Panc1 (cell line): ENCODE results near the gene GGT6. TPM values are rescaled to one million over a fixed set of nuclear protein-coding genes. Genes with fewer than 3 reads are reported as not detected.

Source experiments
- ATAC-seq: fragments of 200-7000 bp; cut with Tn5 transposase; 2 replicates; pipeline ENCODE4 v1.9.1; 2020; ENCODE audit warnings: mild to moderate bottlenecking, moderate library complexity
- BruUV-seq: library from RNA; stranded (reverse); fragments of 400-500 nt; replicated peaks from 2 replicates; lab custom pipeline; 2021; lab: Mats Ljungman, UMichigan
- CTCF ChIA-PET: fragments of 300-600 bp; sonication (Branson Sonifier 250); formaldehyde crosslinking; loops from one replicate; lab custom pipeline; 2022; ENCODE audit warnings: antibody characterized with exemption; lab: Charles Lee
- POLR2A ChIA-PET: fragments of 300-600 bp; sonication (Branson Sonifier 250); formaldehyde crosslinking; loops from one replicate; lab custom pipeline; 2022; ENCODE audit warnings: antibody characterized with exemption; lab: Charles Lee
- DNase-seq: peaks from one replicate; pipeline ENCODE4 v3.0.0-alpha.2; 2010; ENCODE audit warnings: low read depth, low spot score
- H3K27ac ChIP-seq: 2 replicates; pipeline ENCODE4 v1.5.1; 2011; ENCODE audit warnings: mild to moderate bottlenecking, low read length, inconsistent platforms
- H3K27me3 ChIP-seq: fragments of 200-500 bp; sonication (Bioruptor generic); 2 replicates; pipeline ENCODE4 v1.6.0; 2014; ENCODE audit warnings: low read length, inconsistent platforms; ENCODE audit not compliant: control insufficient read depth, insufficient read depth
- H3K36me3 ChIP-seq: fragments of 200-500 bp; sonication (Bioruptor generic); 2 replicates; pipeline ENCODE4 v1.5.1; 2014; ENCODE audit warnings: inconsistent platforms, mild to moderate bottlenecking, low read length, moderate library complexity; ENCODE audit not compliant: control insufficient read depth, insufficient read depth
- H3K4me1 ChIP-seq: 2 replicates; pipeline ENCODE4 v1.5.1; 2011; ENCODE audit warnings: inconsistent platforms, mild to moderate bottlenecking, low read length, moderate library complexity; ENCODE audit not compliant: control insufficient read depth, insufficient read depth
- H3K4me3 ChIP-seq, 2 experiments: 2 replicates each; pipeline ENCODE4 v1.5.1; 2011 to 2012; ENCODE audit warnings: low read depth in 2 of 2, low read length in 2 of 2, mild to moderate bottlenecking in 2 of 2, inconsistent platforms in 1 of 2, moderate library complexity in 1 of 2
- H3K9me3 ChIP-seq: fragments of 200-500 bp; sonication (Bioruptor generic); 2 replicates; pipeline ENCODE4 v1.5.1; 2014; ENCODE audit warnings: low read depth, mild to moderate bottlenecking, inconsistent platforms, low read length, moderate library complexity; ENCODE audit not compliant: control insufficient read depth, insufficient read depth
- POLR2AphosphoS5 ChIP-seq: IDR thresholded peaks from 2 replicates; pipeline ENCODE4 v1.6.1; 2012; ENCODE audit warnings: mild to moderate bottlenecking, low read depth, low read length, moderate library complexity
- SIN3A ChIP-seq: IDR thresholded peaks from 2 replicates; pipeline ENCODE4 v1.6.1; 2012; ENCODE audit warnings: low read depth, mild to moderate bottlenecking, low read length, moderate library complexity, borderline replicate concordance; ENCODE audit not compliant: insufficient read depth
- TCF7L2 ChIP-seq: IDR thresholded peaks from 2 replicates; pipeline ENCODE4 v1.6.1; 2011; ENCODE audit warnings: mild to moderate bottlenecking, low read depth, low read length, inconsistent platforms
- in situ Hi-C: cut with HindIII; loops from 2 replicates; pipeline ENCODE4 v1.10.0; 2016; ENCODE audit warnings: low sequenced_read_pairs, low pct_unique_long_range_greater_than_20kb
- intact Hi-C: fragments of 100-400 bp; cut with micrococcal nuclease; formaldehyde crosslinking; loops from one replicate; pipeline ENCODE4 v1.10.0; 2022; ENCODE audit not compliant: unreplicated experiment
- total RNA-seq: library from RNA; stranded (reverse); gene quantifications from one replicate; pipeline ENCODE4 v1.2.1, GENCODE V29; 2021; ENCODE audit not compliant: unreplicated experiment
- TF ChIP-seq, protein P1 (sequence below), 2 experiments: IDR thresholded peaks; 2 replicates each; pipeline ENCODE4 v1.6.1; 2011 to 2012; ENCODE audit warnings: low read depth in 2 of 2, control low read depth in 1 of 2, low read length in 1 of 2, mild to moderate bottlenecking in 1 of 2, moderate library complexity in 1 of 2; ENCODE audit not compliant: insufficient read depth in 1 of 2
- TF ChIP-seq, protein P2 (sequence below): fragments of 450-650 bp; IDR thresholded peaks from 2 replicates; pipeline ENCODE4 v1.5.1; 2017; ENCODE audit warnings: mild to moderate bottlenecking

The GGT6 gene
- total RNA-seq, 1 experiment from 2014 or later: not detected

DNA sequence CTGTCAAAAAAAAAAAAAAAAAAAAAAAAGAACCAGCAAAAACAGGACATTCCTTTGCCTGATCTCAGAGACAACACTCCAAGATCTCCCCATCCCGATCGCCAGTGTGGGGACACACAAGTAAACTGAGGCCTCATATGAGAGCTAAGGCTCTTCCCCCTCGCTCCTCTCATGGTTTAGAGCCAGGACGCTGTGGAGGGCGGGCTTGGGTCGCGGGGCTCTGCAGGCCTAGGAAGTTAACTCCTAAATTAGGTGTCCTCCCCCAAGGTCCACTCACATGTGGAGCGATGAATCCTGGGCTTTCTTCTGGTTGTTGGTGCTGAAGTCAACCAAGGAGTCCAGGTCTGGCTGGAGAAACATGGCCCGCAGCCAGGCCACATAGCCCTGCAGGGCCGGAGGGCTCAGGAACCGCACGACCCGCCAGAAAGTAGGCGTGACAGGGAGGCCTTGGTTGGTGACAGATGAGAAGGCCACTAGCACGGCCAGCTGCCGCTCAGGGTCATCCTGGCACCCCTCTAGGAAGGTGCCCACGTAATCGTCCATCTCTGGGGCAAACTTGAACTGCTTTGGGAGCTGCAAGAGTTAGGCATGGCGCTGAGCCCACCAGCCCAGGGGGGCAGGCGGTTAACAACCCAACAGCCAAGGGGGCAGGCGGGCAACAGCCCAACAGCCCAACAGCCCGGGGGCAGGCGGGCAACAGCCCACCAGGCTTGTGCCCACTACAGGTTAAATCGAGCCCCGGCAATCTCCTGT, 10.4 kb downstream of the GGT6 start:
- ChIA-PET CTCF (no interaction called here), POLR2A (no interaction called here)
- no peak for DNase-seq
- no TSS peak for BruUV-seq
- Histone ChIP-seq H3K27me3 (no peaks in the 10 kb centered on the region), H3K4me3 (no peak overlapping the region), H3K9me3 (no peaks in the 10 kb centered on the region), H3K27ac (no peak overlapping the region), H3K4me1 (peaks cover 9% of the 10 kb centered on the region), H3K36me3 (peaks cover 2% of the 10 kb centered on the region)
- in situ Hi-C loops: no loop called here
- TF ChIP-seq POLR2AphosphoS5: no peak
- TF ChIP-seq, protein P1, sequence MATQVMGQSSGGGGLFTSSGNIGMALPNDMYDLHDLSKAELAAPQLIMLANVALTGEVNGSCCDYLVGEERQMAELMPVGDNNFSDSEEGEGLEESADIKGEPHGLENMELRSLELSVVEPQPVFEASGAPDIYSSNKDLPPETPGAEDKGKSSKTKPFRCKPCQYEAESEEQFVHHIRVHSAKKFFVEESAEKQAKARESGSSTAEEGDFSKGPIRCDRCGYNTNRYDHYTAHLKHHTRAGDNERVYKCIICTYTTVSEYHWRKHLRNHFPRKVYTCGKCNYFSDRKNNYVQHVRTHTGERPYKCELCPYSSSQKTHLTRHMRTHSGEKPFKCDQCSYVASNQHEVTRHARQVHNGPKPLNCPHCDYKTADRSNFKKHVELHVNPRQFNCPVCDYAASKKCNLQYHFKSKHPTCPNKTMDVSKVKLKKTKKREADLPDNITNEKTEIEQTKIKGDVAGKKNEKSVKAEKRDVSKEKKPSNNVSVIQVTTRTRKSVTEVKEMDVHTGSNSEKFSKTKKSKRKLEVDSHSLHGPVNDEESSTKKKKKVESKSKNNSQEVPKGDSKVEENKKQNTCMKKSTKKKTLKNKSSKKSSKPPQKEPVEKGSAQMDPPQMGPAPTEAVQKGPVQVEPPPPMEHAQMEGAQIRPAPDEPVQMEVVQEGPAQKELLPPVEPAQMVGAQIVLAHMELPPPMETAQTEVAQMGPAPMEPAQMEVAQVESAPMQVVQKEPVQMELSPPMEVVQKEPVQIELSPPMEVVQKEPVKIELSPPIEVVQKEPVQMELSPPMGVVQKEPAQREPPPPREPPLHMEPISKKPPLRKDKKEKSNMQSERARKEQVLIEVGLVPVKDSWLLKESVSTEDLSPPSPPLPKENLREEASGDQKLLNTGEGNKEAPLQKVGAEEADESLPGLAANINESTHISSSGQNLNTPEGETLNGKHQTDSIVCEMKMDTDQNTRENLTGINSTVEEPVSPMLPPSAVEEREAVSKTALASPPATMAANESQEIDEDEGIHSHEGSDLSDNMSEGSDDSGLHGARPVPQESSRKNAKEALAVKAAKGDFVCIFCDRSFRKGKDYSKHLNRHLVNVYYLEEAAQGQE (IDR thresholded peaks at IDR 0.05; ENCODE audit: insufficient read depth in 1 of 2, low read depth in 2 of 2, low read length in 1 of 2): no peak
- no peak for TF ChIP-seq TCF7L2
- no peak for TF ChIP-seq SIN3A
- no peak for ATAC-seq
- intact Hi-C loops: no loop called here

GRCh38 chr17:4548721-4549531, 11.5 kb downstream of the GGT6 start:
- Histone ChIP-seq H3K27me3 (no peaks in the 10 kb centered on the region), H3K27ac (no peak overlapping the region), H3K9me3 (no peaks in the 10 kb centered on the region), H3K4me3 (no peak overlapping the region), H3K36me3 (no peaks in the 10 kb centered on the region; the same call in 1 of the 2 replicates), H3K4me1 (peaks cover 7% of the 10 kb centered on the region)
- no TSS peak for BruUV-seq
- DNase-seq (no peak), ATAC-seq (no peak)
- intact Hi-C loops: no loop called here
- TF ChIP-seq, protein P1 (IDR thresholded peaks at IDR 0.05; ENCODE audit: insufficient read depth in 1 of 2, low read depth in 2 of 2, low read length in 1 of 2): no peak
- no peak for TF ChIP-seq SIN3A
- TF ChIP-seq, protein P2, sequence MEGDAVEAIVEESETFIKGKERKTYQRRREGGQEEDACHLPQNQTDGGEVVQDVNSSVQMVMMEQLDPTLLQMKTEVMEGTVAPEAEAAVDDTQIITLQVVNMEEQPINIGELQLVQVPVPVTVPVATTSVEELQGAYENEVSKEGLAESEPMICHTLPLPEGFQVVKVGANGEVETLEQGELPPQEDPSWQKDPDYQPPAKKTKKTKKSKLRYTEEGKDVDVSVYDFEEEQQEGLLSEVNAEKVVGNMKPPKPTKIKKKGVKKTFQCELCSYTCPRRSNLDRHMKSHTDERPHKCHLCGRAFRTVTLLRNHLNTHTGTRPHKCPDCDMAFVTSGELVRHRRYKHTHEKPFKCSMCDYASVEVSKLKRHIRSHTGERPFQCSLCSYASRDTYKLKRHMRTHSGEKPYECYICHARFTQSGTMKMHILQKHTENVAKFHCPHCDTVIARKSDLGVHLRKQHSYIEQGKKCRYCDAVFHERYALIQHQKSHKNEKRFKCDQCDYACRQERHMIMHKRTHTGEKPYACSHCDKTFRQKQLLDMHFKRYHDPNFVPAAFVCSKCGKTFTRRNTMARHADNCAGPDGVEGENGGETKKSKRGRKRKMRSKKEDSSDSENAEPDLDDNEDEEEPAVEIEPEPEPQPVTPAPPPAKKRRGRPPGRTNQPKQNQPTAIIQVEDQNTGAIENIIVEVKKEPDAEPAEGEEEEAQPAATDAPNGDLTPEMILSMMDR: no peak
- no peak for TF ChIP-seq TCF7L2
- no peak for TF ChIP-seq POLR2AphosphoS5
- ChIA-PET CTCF (interaction anchor here (0.6 kb wide), 1 partner anchor 18 kb away, joined by 10 read pairs; no protein-coding TSS in a partner anchor), POLR2A (interaction anchor here (0.6 kb wide), 1 partner anchor 317 kb away, joined by 5 read pairs; no protein-coding TSS in a partner anchor)
- in situ Hi-C loops: no loop called here
